Ishikawa (cell line): ENCODE data around the gene PTPRD.

Experiments used
- CREB1 ChIP-seq: IDR thresholded peaks from 2 replicates; pipeline ENCODE4 v1.6.1; 2012; ENCODE audit warnings: low read depth
- NFIC ChIP-seq: IDR thresholded peaks from 2 replicates; pipeline ENCODE4 v1.6.1; 2012
- RAD21 ChIP-seq: IDR thresholded peaks from 2 replicates; pipeline ENCODE4 v1.6.1; 2012; ENCODE audit warnings: low read depth

DNA sequence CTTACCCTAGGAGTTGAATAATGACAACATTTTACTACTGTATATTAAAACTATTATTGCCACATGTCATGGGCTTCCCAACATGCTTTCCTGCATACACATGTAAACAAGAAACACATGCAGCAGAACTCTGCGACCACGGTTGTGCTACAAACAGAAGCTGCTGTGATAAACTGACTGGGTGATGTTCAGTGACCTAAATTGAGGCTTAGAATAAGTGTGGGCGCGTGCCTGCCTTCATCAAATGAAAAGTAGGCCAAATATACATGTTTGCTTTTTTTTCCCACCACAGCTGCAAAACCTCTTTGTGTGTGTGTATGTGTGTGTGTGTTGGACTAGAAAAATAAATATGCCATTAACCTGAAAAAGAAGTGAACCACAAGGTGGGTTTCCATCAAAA is 1202.1 kb downstream of the PTPRD start:
- TF ChIP-seq CREB1 (no peak), RAD21 (no peak), NFIC (no peak)
